ENCODE results near the gene MAP2.

Gene MAP2

GRCh38 chr2:209609531-209609930, 185.7 kb downstream of the MAP2 start:
- H3K27ac Mint-ChIP-seq = no peak overlapping the region
- H3K4me1 Mint-ChIP-seq = no peaks in the 10 kb centered on the region
- H3K4me3 Mint-ChIP-seq = no peak overlapping the region
- TF ChIP-seq CTCF (IDR thresholded peaks at IDR 0.05; ENCODE audit: unreplicated experiment in 3 of 3) = no peak
- H3K36me3 Mint-ChIP-seq (ENCODE audit: low read depth) = no peaks in the 10 kb centered on the region
- H3K27me3 Mint-ChIP-seq (ENCODE audit: low read depth) = no peaks in the 10 kb centered on the region
- H3K9me3 Mint-ChIP-seq = no peaks in the 10 kb centered on the region

- TF ChIP-seq CTCF (IDR thresholded peaks at IDR 0.05; ENCODE audit: unreplicated experiment in 3 of 3) = no peak
- H3K27me3 Mint-ChIP-seq (ENCODE audit: low read depth) = no peaks in the 10 kb centered on the region
These were observed 186.8 kb downstream of the MAP2 start for GRCh38 chr2:209610631-209611030.

GRCh38 chr2:209613649-209614305, 189.9 kb downstream of the MAP2 start:
- Mint-ChIP-seq H3K36me3 (ENCODE audit: low read depth) (no peaks in the 10 kb centered on the region), H3K4me1 (peaks cover 6% of the 10 kb centered on the region), H3K27ac (peak overlapping the region in 2 of 3 experiments; percentile 28 to 87), H3K9me3 (no peaks in the 10 kb centered on the region), H3K27me3 (ENCODE audit: low read depth) (no peaks in the 10 kb centered on the region), H3K4me3 (no peak overlapping the region)
- TF ChIP-seq CTCF (IDR thresholded peaks at IDR 0.05; ENCODE audit: unreplicated experiment in 3 of 3) = no peak

More at GRCh38 chr2:209610631-209611030, 186.8 kb downstream of the MAP2 start:
- H3K4me1 Mint-ChIP-seq = peaks cover 6% of the 10 kb centered on the region
- H3K9me3 Mint-ChIP-seq = no peaks in the 10 kb centered on the region
- no peak overlapping the region for H3K4me3 Mint-ChIP-seq
- H3K27ac Mint-ChIP-seq = no peak overlapping the region
- no peaks in the 10 kb centered on the region for H3K36me3 Mint-ChIP-seq (ENCODE audit: low read depth)

- Mint-ChIP-seq H3K9me3 (no peaks in the 10 kb centered on the region), H3K4me3 (peak overlapping the region in 1 of 3 experiments; percentile 56), H3K4me1 (peaks cover 6% of the 10 kb centered on the region), H3K27ac (peak overlapping the region in 2 of 3 experiments; percentile 9 to 87), H3K27me3 (ENCODE audit: low read depth) (no peaks in the 10 kb centered on the region), H3K36me3 (ENCODE audit: low read depth) (no peaks in the 10 kb centered on the region)
- no peak for TF ChIP-seq CTCF (IDR thresholded peaks at IDR 0.05; ENCODE audit: unreplicated experiment in 3 of 3)
These were observed 191.0 kb downstream of the MAP2 start for GRCh38 chr2:209614690-209615369.

GRCh38 chr2:209619782-209620181, 195.9 kb downstream of the MAP2 start:
- no peak overlapping the region for H3K27ac Mint-ChIP-seq
- no peak overlapping the region for H3K4me3 Mint-ChIP-seq
- TF ChIP-seq CTCF (IDR thresholded peaks at IDR 0.05; ENCODE audit: unreplicated experiment in 3 of 3) = no peak
- H3K36me3 Mint-ChIP-seq (ENCODE audit: low read depth) = no peaks in the 10 kb centered on the region
- H3K27me3 Mint-ChIP-seq (ENCODE audit: low read depth) = no peaks in the 10 kb centered on the region
- no peaks in the 10 kb centered on the region for H3K9me3 Mint-ChIP-seq
- peaks cover 14% of the 10 kb centered on the region for H3K4me1 Mint-ChIP-seq
